AG09309 (cell line): ENCODE results near the gene MROH2A.

Experiments used
- DNase-seq: peaks from one replicate; pipeline ENCODE4 v3.0.0-alpha.2; 2010; ENCODE audit warnings: low read depth
- H3K4me3 ChIP-seq: 2 replicates; pipeline ENCODE4 v1.5.1; 2011; ENCODE audit warnings: mild to moderate bottlenecking, low read depth, low read length, moderate library complexity; ENCODE audit not compliant: control insufficient read depth
- CTCF ChIP-seq: IDR thresholded peaks from 2 replicates; pipeline ENCODE4 v1.5.1; 2011; ENCODE audit warnings: mild to moderate bottlenecking, low read depth, low read length, inconsistent platforms; ENCODE audit not compliant: insufficient read depth, control insufficient read depth; ENCODE audit errors: missing control alignments

Gene MROH2A

GRCh38 chr2:233844064-233844807, 66.1 kb downstream of the MROH2A start:
- DNase-seq: no peak
- no peak overlapping the region for H3K4me3 ChIP-seq

GRCh38 chr2:233844836-233845235, 66.7 kb downstream of the MROH2A start:
- no peak for DNase-seq
- TF ChIP-seq CTCF: no peak
- H3K4me3 ChIP-seq: no peak overlapping the region

More at GRCh38 chr2:233844064-233844807, 66.1 kb downstream of the MROH2A start:
- no peak for TF ChIP-seq CTCF

- no peak overlapping the region for H3K4me3 ChIP-seq
- TF ChIP-seq CTCF: no peak
- DNase-seq: no peak
These were observed 67.4 kb downstream of the MROH2A start for GRCh38 chr2:233845301-233846060.

GRCh38 chr2:233846387-233847247, 68.5 kb downstream of the MROH2A start:
- TF ChIP-seq CTCF: no peak
- H3K4me3 ChIP-seq: no peak overlapping the region
- DNase-seq: no peak

- no peak for TF ChIP-seq CTCF
- DNase-seq: no peak
- no peak overlapping the region for H3K4me3 ChIP-seq
These were observed 69.2 kb downstream of the MROH2A start for GRCh38 chr2:233847248-233847898.

- H3K4me3 ChIP-seq: no peak overlapping the region
- no peak for DNase-seq
- TF ChIP-seq CTCF: no peak
These were observed 70.1 kb downstream of the MROH2A start for GRCh38 chr2:233848276-233848675.
